MM.1S (cell line): ENCODE measurements around the gene KIAA1217.

ENCODE experiments used
- EZH2phosphoT487 ChIP-seq: fragments of 300-600 bp; sonication (generic); IDR thresholded peaks from 2 replicates; pipeline ENCODE4 v1.6.1; 2018; ENCODE audit warnings: antibody characterized with exemption, low read length
- TF ChIP-seq, protein P1 (sequence below): fragments of 300-600 bp; sonication (generic); IDR thresholded peaks from 2 replicates; pipeline ENCODE4 v1.5.1; 2016; ENCODE audit warnings: antibody characterized with exemption, low read length, mixed read lengths

DNA sequence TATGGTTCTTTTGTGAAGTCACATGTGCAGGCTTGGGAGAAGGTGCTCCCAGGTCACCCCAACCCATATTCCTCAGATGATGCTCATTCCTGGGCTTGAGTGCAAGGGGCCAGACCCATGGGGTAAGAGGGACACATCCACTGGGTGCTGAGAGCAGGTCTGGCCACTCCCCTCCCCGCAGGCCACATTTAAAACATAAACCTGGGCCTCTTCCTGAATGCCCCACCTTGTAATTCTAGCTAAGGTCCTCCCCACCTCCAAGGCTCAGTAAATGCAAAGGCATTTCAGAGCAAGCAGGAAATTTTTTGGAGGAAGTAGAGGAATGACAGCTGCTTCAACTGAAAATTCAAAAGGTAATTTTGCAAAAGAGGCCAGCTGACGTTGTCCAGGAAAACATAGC lies 342.2 kb downstream of the KIAA1217 start:
- TF ChIP-seq, protein P1, sequence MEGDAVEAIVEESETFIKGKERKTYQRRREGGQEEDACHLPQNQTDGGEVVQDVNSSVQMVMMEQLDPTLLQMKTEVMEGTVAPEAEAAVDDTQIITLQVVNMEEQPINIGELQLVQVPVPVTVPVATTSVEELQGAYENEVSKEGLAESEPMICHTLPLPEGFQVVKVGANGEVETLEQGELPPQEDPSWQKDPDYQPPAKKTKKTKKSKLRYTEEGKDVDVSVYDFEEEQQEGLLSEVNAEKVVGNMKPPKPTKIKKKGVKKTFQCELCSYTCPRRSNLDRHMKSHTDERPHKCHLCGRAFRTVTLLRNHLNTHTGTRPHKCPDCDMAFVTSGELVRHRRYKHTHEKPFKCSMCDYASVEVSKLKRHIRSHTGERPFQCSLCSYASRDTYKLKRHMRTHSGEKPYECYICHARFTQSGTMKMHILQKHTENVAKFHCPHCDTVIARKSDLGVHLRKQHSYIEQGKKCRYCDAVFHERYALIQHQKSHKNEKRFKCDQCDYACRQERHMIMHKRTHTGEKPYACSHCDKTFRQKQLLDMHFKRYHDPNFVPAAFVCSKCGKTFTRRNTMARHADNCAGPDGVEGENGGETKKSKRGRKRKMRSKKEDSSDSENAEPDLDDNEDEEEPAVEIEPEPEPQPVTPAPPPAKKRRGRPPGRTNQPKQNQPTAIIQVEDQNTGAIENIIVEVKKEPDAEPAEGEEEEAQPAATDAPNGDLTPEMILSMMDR = no peak
- TF ChIP-seq EZH2phosphoT487 = no peak
